Peyer's patch (tissue), 4 donors: ENCODE measurements around the gene SRBD1.

Experiments used
- CTCF ChIP-seq, 6 experiments: fragments of 450-650 bp in 4 of 6; fragments of 200-600 bp in 2 of 6; sonication (generic) in 1 of 6; IDR thresholded peaks; one replicate each; pipeline ENCODE4 v1.5.1; 2017 to 2019; ENCODE audit warnings: antibody characterized with exemption in 6 of 6, mild to moderate bottlenecking in 3 of 6, moderate library complexity in 1 of 6
- POLR2A ChIP-seq, 2 donors: fragments of 450-650 bp; IDR thresholded peaks; one replicate each; pipeline ENCODE4 v1.5.1; 2017; ENCODE audit warnings: antibody characterized with exemption in 2 of 2, mild to moderate bottlenecking in 2 of 2, moderate library complexity in 2 of 2

GRCh38 chr2:45459860-45460259 is 151.2 kb downstream of the SRBD1 start:
- TF ChIP-seq CTCF (IDR thresholded peaks at IDR 0.05) = no peak
- no peak for TF ChIP-seq POLR2A (IDR thresholded peaks at IDR 0.05)
